GM03348 (cell line): Measurements from ENCODE around the gene ADAM17.
"Not testable (repeated sequence)": the region's sequence is repeated elsewhere in the genome, so short reads cannot be mapped to it uniquely, and the experiment has no call there.

Source experiments
- DNase-seq: peaks from one replicate; pipeline ENCODE4 v3.0.0; 2012; ENCODE audit warnings: low spot score

Gene ADAM17

DNA sequence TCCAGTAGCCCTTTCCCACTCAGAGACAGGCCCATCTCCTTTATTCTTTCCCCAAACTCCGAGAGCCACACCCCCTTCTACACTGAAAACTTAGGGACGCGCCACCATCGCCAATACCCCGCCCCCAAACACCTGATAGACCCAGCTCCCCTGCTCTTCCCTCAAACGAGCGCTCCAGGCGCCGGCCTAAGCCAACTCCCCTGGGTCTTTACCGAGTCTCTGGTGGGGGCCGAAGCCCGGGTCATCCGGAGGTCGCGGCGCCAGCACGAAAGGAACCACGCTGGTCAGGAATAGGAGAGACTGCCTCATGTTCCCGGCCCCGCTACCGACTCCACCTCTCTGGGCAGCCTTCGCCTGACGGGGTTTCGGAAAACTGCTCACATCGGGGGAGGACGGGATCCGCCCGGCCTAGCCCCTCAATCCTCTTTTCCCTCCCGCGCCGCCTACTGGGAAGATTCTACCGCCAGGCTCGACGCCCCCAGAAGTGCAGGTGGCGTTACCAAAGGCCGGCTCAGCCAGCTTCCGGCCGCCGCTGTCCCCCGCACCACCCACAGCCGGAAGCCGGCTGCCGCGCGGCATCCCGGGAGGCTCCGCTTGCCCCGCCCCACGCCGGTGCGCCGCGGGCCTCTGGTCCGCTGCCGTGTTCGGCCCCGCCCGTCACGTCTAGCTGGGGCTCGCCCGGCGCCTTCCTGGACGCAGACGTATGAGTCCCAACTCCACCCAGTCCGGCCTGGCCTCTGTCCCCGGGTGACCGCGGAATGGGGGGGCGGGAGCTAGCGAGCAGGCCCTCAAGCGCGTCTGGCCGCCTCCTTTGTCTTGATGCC, at the start of gene ADAM17:
Gene ADAM17, minus strand, starts transcription at position 534 of the 824 bp plus-strand sequence. Its CDS starts 225 bp downstream, at position 309.
- peak; percentile 97 for DNase-seq

DNA sequence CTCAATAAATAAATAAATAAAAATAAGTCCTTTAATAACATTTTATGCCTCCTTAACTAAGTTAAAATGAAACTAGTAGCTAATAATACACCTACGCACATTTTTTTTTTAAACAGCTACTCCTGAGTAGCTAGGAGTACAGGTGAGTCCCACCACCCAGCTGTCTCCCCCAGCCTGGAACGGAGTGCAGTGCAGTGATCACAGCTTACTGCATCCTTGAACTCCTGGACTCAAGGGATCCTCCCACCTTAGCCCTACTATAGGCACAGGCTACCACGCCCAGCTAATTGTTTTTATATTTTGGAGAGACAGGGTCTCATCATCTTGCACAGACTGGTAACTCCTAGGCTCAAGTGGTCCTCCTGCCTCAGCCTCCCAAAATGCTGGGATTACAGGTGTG, 46.8 kb upstream of the ADAM17 start:
- DNase-seq, result no peak

DNA sequence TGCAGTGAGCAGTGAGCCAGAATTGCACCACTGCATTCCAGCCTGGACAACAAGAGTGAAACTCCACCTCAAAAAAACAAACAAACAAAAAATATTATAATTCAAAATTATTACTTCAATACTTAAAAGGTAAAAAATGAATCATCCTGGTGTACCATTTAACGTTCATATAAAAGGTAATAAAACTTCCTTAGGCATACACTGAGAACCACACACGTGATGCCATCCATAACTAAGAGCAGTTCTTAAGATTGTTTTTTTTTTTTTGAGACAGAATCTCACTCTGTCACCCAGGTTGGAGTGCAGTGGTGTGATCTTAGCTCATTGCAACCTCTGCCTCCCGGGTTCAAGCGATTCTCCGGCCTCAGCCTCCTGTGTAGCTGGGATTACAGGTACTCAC, 45.8 kb upstream of the ADAM17 start:
- DNase-seq, result no peak

DNA sequence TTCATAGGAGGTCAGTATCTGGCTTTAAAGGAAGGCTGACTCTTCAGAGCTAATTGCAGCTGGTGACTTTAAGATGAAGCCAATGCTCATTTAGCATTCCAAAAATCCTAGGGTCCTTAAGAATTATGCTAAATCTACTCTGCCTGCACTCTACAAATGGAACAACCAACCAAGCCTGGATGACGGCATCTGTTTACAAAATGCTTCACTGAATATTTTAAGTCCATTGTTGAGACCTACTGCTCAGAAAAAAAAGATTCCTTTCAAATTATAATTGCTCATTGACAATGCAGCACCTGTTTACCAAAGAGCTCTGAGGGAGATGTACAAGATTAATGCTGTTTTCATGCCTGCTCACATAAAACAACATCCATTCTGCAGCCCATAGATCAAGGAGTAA, 43.8 kb upstream of the ADAM17 start:
- no peak for DNase-seq

DNA sequence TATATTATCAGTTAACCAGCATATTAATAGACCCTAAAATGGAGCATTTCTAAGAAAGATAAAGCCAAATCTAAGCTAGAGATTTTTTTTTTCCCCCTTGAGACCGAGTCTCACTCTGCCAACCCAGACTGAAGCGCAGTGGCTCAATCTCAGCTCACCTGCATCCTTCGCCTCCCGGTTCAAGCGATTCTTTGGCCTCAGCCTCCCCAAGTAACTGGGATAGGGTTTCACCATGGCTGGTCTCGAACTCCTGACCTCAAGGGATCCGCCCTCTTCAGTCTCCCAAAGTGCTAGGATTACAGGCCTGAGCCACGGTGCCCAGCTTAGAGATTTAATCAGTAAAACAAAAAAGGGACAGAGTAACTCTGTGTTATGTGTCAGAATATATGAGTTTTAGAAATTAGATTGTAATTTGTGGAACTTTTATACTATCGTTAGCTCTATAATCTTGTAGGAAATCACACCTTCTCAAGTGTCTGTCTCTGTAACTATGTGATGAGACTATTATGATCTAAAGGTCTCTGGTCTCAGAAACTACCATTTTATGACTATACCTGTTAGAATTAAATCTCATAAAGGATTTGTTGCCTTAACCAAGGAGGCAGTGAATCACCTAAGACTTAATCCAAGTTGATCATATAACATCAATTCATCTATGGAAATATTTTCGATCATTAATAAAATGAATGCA, 41.1 kb upstream of the ADAM17 start:
- no peak for DNase-seq

DNA sequence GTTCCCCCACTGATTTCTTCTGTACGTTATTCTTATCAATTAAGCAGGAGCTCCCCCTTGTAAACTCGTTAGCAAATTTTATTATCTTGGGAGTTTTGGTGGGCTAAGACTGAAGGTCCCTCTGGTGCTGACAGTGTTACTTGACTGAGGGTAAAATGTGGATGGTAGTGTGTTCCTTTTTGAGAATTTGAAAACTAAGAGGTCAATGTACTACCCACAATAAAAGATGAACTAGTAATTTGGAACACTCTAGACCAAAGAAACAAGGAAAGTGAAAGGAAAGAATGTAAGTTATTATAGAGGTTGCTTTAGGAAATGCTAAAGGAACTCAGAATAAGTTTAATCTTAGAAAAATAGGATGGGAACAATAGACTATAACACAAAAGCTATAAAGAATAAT, 40.1 kb upstream of the ADAM17 start:
- DNase-seq, result no peak

DNA sequence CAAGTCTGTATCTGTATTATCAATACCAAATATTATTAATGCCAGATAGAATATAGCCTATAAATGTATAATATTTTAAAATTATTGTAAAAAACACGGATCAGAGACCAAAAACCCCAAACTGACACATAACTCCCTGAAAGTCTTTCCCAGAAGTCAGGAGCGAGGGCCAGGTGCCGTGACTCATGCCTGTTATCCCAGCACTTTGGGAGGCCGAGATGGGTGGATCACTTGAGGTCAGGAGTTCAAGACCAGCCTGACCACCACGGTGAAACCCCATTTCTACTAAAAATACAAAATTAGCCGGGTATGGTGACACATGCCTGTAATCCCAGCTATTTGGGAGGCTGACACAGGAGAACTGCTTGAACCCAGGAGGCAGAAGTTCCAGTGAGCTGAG, 39.6 kb upstream of the ADAM17 start:
- DNase-seq, result not testable (repeated sequence)

DNA sequence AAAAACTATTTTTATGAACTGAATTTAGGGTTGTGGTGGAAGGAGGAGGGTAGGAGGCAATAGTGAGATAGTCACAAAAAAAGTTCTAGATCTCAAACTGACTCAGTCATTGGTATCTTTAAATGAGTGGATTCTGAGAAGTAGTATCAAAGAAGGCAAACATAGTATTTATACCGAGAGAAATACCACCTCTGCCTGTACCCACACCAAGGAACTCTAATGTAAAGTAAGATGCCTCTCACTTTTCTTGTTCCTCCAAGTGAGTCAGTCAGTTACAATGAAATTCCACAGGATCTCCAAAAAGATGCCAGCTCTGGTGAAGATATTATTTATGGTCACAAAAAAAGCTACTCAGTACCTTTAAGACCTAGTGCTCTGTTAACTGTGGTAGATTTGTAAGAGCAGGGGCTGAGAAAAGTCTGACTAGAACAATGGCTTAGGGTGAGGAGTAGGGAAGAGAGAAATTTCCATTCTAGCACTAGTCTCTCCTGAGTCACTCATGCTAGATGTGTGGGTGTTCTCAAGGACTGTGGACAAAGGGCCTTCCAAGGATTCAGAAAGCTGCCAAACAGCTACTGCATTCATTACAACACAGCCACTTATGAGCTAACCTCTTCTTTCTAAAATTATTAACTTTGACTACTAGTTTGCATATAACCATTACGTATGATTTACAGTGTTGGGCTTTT, 38.9 kb upstream of the ADAM17 start:
- peak; percentile 84 for DNase-seq

DNA sequence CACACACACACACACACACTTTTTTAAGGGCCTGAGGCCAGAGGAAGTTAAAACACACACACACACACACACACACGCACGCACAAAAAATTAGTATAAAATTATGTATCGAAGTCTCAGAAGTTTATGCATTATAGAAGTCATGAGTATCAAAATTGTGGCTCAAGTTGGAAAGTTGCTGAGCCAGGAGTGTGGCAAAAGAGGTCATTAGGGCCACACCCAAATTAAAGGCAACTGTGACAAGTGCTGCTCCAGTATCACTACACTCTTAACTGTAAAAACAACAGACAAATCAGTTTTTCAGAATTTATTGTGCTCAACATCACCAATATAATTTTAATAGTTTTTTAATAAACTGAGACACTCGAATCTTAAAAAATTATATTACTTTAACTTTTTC, 38.3 kb upstream of the ADAM17 start:
- DNase-seq, result no peak

DNA sequence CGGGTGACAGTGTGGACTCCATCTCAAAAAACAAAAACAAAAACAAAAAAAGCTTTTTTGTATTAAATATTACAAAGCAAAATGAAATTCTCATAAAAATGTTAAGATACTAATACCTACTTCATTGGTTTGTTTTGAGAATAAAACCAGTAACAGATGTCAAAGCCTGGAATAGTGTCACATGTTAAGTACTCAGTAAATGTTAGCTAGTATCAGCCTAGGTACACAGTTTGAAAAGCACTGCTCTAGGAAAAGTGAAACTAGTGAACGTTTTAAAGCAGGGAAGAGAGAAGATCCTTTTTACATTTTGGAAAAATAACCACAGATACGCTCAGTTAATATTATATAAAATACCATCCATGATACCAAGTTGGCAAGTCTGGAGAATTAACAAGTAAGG, 37.1 kb upstream of the ADAM17 start:
- DNase-seq, result no peak

DNA sequence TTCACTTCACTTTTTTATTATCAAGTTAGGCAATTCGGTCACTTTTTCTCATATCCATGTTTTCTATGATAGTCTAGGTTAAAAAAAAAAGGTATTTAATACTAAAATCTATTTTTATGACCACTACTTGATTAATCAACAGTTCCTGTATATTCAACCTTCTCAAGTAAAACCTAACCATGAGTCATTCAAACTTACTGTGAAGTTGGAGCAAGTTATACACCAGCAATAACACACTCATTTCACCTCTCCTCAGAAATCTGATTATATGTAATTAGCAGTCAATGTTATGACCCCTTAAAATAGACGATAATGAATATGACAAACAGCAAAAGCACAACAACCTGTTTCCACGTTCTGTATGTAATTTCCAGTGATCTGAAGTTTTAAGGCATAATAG, 35.0 kb upstream of the ADAM17 start:
- DNase-seq, result no peak

DNA sequence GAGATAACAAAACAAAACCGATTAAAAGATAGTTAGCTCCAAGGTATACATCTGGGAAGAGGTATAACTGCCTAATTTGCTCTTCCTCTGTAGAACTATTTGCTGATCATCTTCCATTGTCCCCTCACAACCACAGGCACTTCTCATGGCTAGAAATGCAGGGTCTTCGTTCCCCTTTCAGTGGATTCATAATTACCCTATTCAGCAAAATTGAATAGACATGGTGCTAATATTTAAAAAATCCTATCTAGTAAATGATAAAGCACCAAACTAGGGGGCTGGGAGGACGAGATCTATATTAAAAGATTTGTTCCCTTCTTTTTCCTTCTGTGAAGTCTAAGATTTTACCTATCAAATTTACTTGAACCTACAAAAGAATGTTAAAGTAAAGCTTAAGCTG, 30.8 kb upstream of the ADAM17 start:
- no peak for DNase-seq

DNA sequence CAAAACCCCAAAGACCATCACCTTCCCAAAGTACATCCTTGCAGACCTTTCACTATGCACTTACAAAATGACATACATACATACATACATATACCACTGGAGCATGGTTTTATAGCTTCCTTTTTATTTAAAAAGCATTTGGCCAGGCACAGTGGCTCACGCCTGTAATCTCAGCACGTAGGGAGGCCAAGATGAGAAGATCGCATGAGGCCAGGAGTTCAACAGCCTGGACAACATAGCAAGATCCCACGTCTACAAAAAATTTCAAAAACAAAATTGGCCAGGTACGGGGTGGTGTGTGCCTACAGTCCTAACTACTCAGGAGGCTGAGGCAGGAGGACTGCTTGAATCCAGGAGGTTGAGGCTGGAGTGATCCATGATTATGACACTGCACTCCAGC, 29.9 kb upstream of the ADAM17 start:
- DNase-seq, result no peak

DNA sequence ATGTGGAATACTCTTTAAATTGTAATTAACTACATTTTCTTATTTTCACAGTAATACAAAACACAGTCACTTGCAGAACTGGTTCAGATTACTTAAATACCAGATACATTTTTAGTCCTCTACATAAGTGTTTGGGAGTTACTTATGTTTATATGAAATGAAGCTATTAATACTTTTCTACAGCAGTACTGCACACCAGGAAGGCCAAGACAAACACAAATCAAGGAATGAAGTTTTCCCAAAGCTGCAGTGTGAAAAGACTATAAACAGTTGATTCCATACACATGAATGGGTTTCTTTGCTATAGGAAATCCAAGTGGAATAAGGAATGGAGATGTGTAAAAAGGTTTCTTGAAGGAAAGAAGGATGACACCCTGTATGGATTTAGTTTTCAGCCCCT, 29.3 kb upstream of the ADAM17 start:
- not testable (repeated sequence) for DNase-seq

DNA sequence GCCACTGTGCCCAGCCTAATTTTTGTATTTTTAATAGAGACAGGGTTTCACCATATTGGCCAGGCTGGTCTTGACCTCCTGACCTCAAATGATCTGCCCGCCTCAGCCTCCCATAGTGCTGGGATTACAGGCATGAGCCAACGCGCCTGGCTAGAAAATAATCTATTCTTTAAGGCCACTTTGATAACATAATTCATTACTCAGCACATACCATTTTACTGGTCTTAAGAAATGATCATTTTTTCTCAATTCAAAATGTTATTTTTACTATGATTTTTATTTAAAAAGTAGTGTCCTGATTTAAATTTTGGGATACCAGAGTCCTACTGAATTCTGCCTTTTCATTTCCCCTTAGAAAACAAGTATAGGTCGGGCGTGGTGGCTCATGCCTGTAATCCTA, 27.0 kb upstream of the ADAM17 start:
- no peak for DNase-seq

DNA sequence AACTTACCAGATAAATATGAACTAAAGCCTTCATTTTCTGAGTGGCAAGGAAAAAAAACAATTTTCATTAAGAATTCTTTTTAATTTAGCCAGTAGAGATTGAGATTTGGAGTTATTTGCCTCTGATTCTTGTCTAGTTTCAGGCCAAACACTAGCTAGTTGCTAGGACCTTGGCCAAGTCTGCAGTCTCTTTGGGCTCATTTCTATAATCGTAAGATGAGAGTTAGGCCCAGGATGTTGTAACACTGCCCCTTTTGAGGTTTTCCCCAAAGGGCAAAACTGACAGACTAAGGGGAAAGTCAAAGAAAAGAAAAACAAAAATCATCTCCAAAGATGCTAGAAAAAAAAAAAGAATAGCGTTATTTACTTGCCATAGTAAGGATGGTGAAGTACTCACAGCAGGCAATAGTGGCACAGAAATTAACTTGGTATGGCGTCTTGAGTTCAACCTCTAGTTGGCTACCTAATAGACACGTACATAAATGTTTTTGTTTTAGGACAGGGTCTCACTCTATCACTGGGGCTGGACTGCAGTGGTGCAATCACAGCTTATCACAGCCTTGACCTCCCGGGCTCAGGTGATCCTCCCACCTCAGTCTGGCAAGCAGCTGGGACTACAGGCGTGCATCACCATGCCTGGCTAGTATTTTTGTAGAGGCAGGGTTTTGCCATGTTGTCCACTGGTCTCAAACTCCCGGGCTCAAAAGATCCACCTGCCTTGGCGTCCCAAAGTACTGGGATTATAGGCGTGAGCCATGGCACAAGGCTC, 23.0 kb upstream of the ADAM17 start:
- no peak for DNase-seq

DNA sequence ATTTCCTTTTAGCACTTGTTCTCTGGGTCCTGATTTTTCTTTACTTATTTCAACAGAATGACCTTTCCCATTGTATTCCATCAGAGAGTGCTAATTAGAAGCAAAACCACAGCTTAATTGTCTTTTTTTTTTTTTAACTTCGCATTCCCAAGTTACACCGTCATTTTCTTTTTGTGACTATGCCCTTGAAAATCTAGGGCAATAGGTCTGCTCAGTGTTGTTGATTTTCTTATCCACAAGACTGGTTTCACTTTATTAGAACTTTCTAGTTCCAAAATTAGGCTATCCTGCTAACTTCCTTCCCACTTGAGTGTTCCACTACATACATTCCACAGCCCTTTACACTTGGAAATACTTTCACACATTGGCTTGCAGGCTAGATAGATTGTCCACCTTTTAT, 18.7 kb upstream of the ADAM17 start:
- no peak for DNase-seq

DNA sequence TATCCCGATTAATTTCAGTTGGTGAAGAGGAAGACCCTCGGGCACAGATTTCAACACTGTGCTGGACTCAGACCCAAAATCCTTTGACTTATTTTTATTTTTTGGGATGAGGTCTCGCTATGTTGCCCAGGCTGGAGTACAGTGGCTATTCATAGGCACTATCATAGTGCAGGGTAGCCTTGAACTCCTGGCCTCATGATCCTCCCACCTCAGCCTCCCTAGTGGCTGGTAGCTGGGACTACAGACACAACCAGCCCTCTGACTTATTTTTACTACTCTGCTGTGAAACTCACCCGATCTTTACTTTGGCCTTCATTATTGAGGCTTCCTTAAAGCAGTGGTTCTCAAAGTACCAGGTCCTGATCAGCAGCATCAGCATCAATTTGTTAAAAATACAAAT, 18.2 kb upstream of the ADAM17 start:
- DNase-seq, result no peak

DNA sequence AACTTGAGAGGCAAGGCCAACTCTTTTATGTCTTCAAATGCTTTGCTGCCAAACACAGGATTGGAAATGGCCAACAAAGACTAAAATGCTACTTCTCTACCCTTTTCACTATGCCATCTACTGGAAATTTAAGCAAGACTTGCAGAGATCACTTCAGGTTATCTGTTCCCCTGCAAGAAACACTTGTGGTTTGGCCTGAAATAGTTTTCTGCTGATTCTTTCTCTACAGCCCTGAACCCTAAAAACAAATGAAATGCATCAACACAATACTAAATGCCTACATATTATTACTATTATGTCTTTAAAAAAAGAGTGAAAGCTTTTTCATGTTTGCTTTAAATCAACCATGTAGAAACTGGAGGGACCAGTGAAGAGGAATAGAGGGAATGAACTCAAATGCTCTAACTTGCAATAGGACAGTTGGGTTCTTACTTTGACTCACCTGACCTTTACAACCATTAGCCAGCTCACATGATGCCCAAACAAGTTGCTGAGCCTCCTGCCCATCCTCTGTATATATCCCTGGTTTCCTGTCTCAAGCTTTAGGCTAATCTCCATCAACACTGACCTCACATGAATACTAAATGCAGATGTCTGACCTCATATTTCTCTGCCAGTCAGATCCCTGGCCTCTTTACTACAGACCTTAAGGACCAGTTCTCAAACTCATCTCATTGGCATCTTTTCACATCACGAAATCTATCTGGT, 17.5 kb upstream of the ADAM17 start:
- no peak for DNase-seq

DNA sequence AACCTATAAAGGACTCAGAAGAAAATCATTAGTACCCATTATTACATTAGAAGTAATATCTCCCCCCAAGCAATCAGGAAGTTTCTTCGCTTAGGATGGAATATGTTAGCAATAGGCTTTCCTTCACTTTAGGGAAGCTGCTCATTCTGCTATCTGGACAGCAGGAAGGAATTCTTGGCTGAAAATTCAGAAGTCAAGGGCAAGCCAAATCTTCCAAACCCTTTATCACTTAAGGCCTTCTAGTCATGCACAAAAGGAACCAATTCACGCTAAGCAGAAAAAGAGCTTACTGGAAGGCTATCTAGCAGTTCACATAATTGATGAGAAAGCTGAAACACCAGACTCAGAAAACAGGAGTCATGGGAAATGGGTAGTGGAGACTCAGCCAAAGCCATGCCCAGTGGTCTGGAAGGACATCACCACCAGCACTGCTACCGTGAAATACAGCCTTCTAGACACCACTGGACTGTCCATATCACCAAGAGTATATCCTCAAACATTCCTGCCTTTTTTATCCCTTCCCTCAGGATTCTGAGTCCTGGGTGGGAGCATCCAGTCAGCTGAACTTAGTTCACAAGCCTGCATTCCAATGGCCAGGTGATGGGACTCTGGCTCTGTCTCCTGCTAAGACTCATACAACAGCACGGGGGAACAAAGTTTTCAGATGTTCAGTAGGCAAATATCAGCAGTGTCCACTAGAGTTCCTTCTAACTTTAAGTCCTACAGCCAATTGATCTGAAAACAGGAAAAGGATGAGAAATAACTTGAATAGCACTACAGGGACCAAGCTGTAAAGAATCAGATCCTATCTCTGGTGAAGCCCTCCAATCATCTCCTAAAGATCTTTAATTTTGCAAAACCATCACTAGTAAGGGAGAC, 14.8 kb upstream of the ADAM17 start:
- no peak for DNase-seq
